Endothelial cell of umbilical vein (primary cell): ENCODE results near the gene APOC4. TPM values are rescaled to one million over a fixed set of nuclear protein-coding genes. Genes with fewer than 3 reads are reported as not detected.

Source experiments
- BruUV-seq: library from RNA; stranded (reverse); fragments of 400-500 nt; replicated peaks from 2 replicates; lab custom pipeline; 2021; lab: Mats Ljungman, UMichigan
- CTCF ChIA-PET: fragments of 300-600, 350-600 bp; sonication (Branson Sonifier 250); formaldehyde crosslinking; loops from one replicate; lab custom pipeline; 2021; ENCODE audit warnings: antibody characterized with exemption, inconsistent platforms; lab: Charles Lee
- POLR2A ChIA-PET: fragments of 300-600, 350-600 bp; sonication (Branson Sonifier 250); formaldehyde crosslinking; loops from one replicate; lab custom pipeline; 2021; ENCODE audit warnings: antibody characterized with exemption, inconsistent platforms; lab: Charles Lee
- DNase-seq: peaks from one replicate; pipeline ENCODE4 v3.0.0-alpha.2; 2011; ENCODE audit warnings: low read depth, low spot score
- FAIRE-seq: peaks from 2 replicates; lab custom pipeline; 2011; peaks lifted over from hg19 to GRCh38; lab: Jason Lieb, UNC
- H2AFZ ChIP-seq: 2 replicates; pipeline ENCODE4 v1.6.0; 2012; ENCODE audit warnings: low read depth, low read length, control low read depth, inconsistent platforms
- H3K27ac ChIP-seq: 2 replicates; pipeline ENCODE4 v1.5.1; 2011; ENCODE audit warnings: low read depth, mild to moderate bottlenecking, control low read depth, low read length, moderate library complexity; ENCODE audit not compliant: insufficient read depth
- H3K27me3 ChIP-seq, 2 experiments: 2 replicates each; pipeline versions ENCODE4 v1.6.0 to v1.6.1; 2011; ENCODE audit warnings: low read length in 2 of 2, mixed read lengths in 1 of 2; ENCODE audit not compliant: control insufficient read depth in 2 of 2, insufficient read depth in 2 of 2
- H3K36me3 ChIP-seq, 2 experiments: 2 replicates in 1 of 2; 3 replicates in 1 of 2; pipeline ENCODE4 v1.5.1; 2011; ENCODE audit warnings: low read length in 2 of 2, mild to moderate bottlenecking in 1 of 2, moderate library complexity in 1 of 2; ENCODE audit not compliant: control insufficient read depth in 2 of 2, insufficient read depth in 2 of 2; ENCODE audit errors: extremely low read depth in 1 of 2
- H3K4me1 ChIP-seq: 3 replicates; pipeline ENCODE4 v1.5.1; 2011; ENCODE audit warnings: mild to moderate bottlenecking, low read length; ENCODE audit not compliant: control insufficient read depth, insufficient read depth; ENCODE audit errors: extremely low read depth
- H3K4me2 ChIP-seq: 2 replicates; pipeline ENCODE4 v1.6.1; 2011; ENCODE audit warnings: low read length, control low read depth, mixed read lengths; ENCODE audit not compliant: insufficient read depth
- H3K4me3 ChIP-seq, 3 experiments: fragments of 200-600 bp in 1 of 3; sonication (generic), shearing (Covaris generic) in 1 of 3; replicated peaks in 1 of 3; 2 replicates each; pipeline ENCODE4 v1.5.1; 2011 to 2016; ENCODE audit warnings: control low read depth in 3 of 3, low read length in 3 of 3, mild to moderate bottlenecking in 2 of 3, inconsistent platforms in 1 of 3, low read depth in 1 of 3, moderate library complexity in 1 of 3; ENCODE audit not compliant: insufficient read depth in 1 of 3
- H3K79me2 ChIP-seq: 2 replicates; pipeline ENCODE4 v1.6.0; 2012; ENCODE audit warnings: low read length, inconsistent platforms; ENCODE audit not compliant: control insufficient read depth, insufficient read depth
- H3K9ac ChIP-seq: replicated peaks from 2 replicates; pipeline ENCODE3; 2011; ENCODE audit warnings: low read length, control low read depth; ENCODE audit not compliant: insufficient read depth; ENCODE audit errors: extremely low read depth
- H3K9me1 ChIP-seq: replicated peaks from 3 replicates; pipeline ENCODE4 v1.6.0; 2011; ENCODE audit warnings: mild to moderate bottlenecking, low read length; ENCODE audit not compliant: control insufficient read depth, insufficient read depth; ENCODE audit errors: extremely low read depth
- H3K9me3 ChIP-seq: replicated peaks from 2 replicates; pipeline ENCODE4 v1.5.1; 2012; ENCODE audit warnings: low read length, inconsistent platforms; ENCODE audit not compliant: control insufficient read depth, insufficient read depth
- H4K20me1 ChIP-seq: replicated peaks from 2 replicates; pipeline ENCODE3; 2011; ENCODE audit warnings: mild to moderate bottlenecking, low read length; ENCODE audit not compliant: control insufficient read depth, insufficient read depth; ENCODE audit errors: extremely low read depth
- CTCF ChIP-seq, 2 donors: IDR thresholded peaks; 1 replicate in 1 of 2; 2 replicates in 1 of 2; pipeline ENCODE4 v1.5.1; 2011; ENCODE audit warnings: low read length in 2 of 2, mild to moderate bottlenecking in 2 of 2, moderate library complexity in 2 of 2, control low read depth in 1 of 2, inconsistent platforms in 1 of 2, low read depth in 1 of 2; ENCODE audit not compliant: insufficient read depth in 1 of 2; ENCODE audit errors: extremely low read depth in 1 of 2
- EZH2 ChIP-seq: IDR thresholded peaks from 2 replicates; pipeline ENCODE4 v1.6.1; 2012; ENCODE audit warnings: borderline replicate concordance, low read depth, mild to moderate bottlenecking, moderate library complexity, low read length, inconsistent platforms; ENCODE audit not compliant: severe bottlenecking
- FOS ChIP-seq: IDR thresholded peaks from 2 replicates; pipeline ENCODE4 v1.6.1; 2011; ENCODE audit warnings: mild to moderate bottlenecking, low read length, moderate library complexity, borderline replicate concordance; ENCODE audit not compliant: insufficient read depth
- GATA2 ChIP-seq: IDR thresholded peaks from 2 replicates; pipeline ENCODE4 v1.7.0; 2011; ENCODE audit warnings: low read depth, mild to moderate bottlenecking, moderate library complexity, mixed read lengths, low read length; ENCODE audit not compliant: insufficient read length, insufficient read depth
- JUN ChIP-seq: IDR thresholded peaks from 2 replicates; pipeline ENCODE4 v1.6.1; 2011; ENCODE audit warnings: borderline replicate concordance, low read depth; ENCODE audit not compliant: insufficient read length, insufficient read depth
- MAX ChIP-seq: IDR thresholded peaks from 2 replicates; pipeline ENCODE4 v1.6.1; 2011; ENCODE audit not compliant: insufficient read depth, insufficient read length
- MYC ChIP-seq: IDR thresholded peaks from one replicate; pipeline ENCODE4 v1.6.1; 2011; ENCODE audit warnings: mild to moderate bottlenecking, low read depth, low read length
- POLR2A ChIP-seq: IDR thresholded peaks from 2 replicates; pipeline ENCODE4 v1.6.1; 2012; ENCODE audit warnings: low read depth, mild to moderate bottlenecking, control low read depth, low read length
- POLR2AphosphoS5 ChIP-seq: IDR thresholded peaks from 2 replicates; pipeline ENCODE4 v1.6.1; 2012; ENCODE audit warnings: low read depth, mild to moderate bottlenecking, control low read depth, low read length, moderate library complexity; ENCODE audit not compliant: insufficient read depth
- dilution Hi-C: fragments of 300-500 bp; cut with MboI; formaldehyde crosslinking; loops from one replicate; pipeline ENCODE4 v1.15.0; 2019; ENCODE audit warnings: low sequenced_read_pairs; ENCODE audit not compliant: extremely low pct_ligation_motif_present
- intact Hi-C: fragments of 100-400 bp; cut with micrococcal nuclease; formaldehyde crosslinking; loops from one replicate; pipeline ENCODE4 v1.10.0; 2022
- polyA plus RNA-seq, 4 experiments: library from polyadenylated mRNA; depleted of rRNA in 3 of 4; stranded (reverse) in 3 of 4; unstranded in 1 of 4; fragments of >200 nt; gene quantifications; 2 replicates each; pipeline versions ENCODE4 v1.2.1 to v1.2.3, GENCODE V29; 2011 to 2012; ENCODE audit warnings: missing spikeins in 1 of 4
- total RNA-seq: library from RNA; stranded (reverse); gene quantifications from 2 replicates; pipeline ENCODE4 v1.2.3, GENCODE V29; 2021

APOC4 gene
- total and polyA plus RNA-seq, 2 donors (not counting 3 experiments of a cell fraction or from before 2014, with no cell fraction given), result not detected

GRCh38 chr19:44903216-44903601 is 38.8 kb upstream of the APOC4 start:
- BruUV-seq, result TSS peak; percentile 70
- no peak for TF ChIP-seq GATA2
- no peak for TF ChIP-seq JUN
- TF ChIP-seq POLR2A, result no peak
- no peak for TF ChIP-seq CTCF (IDR thresholded peaks at IDR 0.05; ENCODE audit: extremely low read depth in 1 of 2, insufficient read depth in 1 of 2, low read depth in 1 of 2, low read length in 2 of 2)
- TF ChIP-seq EZH2, result no peak
- TF ChIP-seq MAX, result no peak
- no peak for TF ChIP-seq POLR2AphosphoS5
- TF ChIP-seq FOS, result no peak
- no peak for TF ChIP-seq MYC
- DNase-seq, result no peak
- H3K4me2 ChIP-seq, result no peak overlapping the region
- peaks cover 9 to 11% of the 10 kb centered on the region in 2 experiments for H3K27me3 ChIP-seq
- no peaks in the 10 kb centered on the region for H3K9me1 ChIP-seq
- H2AFZ ChIP-seq, result no peak overlapping the region
- H3K4me3 ChIP-seq, result no peak overlapping the region
- no peaks in the 10 kb centered on the region for H3K9me3 ChIP-seq
- H3K27ac ChIP-seq, result no peak overlapping the region
- no peak overlapping the region for H3K9ac ChIP-seq
- H4K20me1 ChIP-seq, result no peaks in the 10 kb centered on the region
- intact Hi-C loops (loop anchor here (1.0 kb wide), 2 partner anchors 13 to 48 kb away; no protein-coding TSS in a partner anchor), dilution Hi-C loops (no loop called here)
- ChIA-PET POLR2A (no interaction called here), CTCF (interaction anchor here (0.6 to 5.1 kb wide), 9 partner anchors 9 to 436 kb away, joined by 3 to 62 read pairs (median 5); partner anchors contain the start of genes CLPTM1 and TOMM40)
- peaks cover 0 to 6% of the 10 kb centered on the region in 2 experiments for H3K36me3 ChIP-seq
- peaks cover 5% of the 10 kb centered on the region for H3K4me1 ChIP-seq
- no peaks in the 10 kb centered on the region for H3K79me2 ChIP-seq
- no peak for FAIRE-seq
